SKM-1 treated with dmso at 0.1 percent for 144 hours (cell line): Measurements from ENCODE around the gene ALDH7A1.
A peak's percentile ranks its signal among the peaks of the same experiment; 100 is the strongest.
"Not testable (repeated sequence)": the region's sequence is repeated elsewhere in the genome, so short reads cannot be mapped to it uniquely, and the experiment has no call there.

Experiments
- DNase-seq: peaks from one replicate; lab custom pipeline; 2025; ENCODE audit not compliant: unreplicated experiment; lab: John Stamatoyannopoulos, UW

ALDH7A1 gene

GRCh38 chr5:126594748-126595485, at the start of gene ALDH7A1:
Gene ALDH7A1, minus strand, starts transcription at chr5:126595219. Its CDS starts 21 bp downstream, at chr5:126595198.
- DNase-seq: no peak

GRCh38 chr5:126641387-126641786, 46.4 kb upstream of the ALDH7A1 start:
- DNase-seq: no peak

GRCh38 chr5:126640866-126641265, 45.8 kb upstream of the ALDH7A1 start:
- no peak for DNase-seq

- DNase-seq: no peak
Observed at GRCh38 chr5:126636956-126637355, 41.9 kb upstream of the ALDH7A1 start.

GRCh38 chr5:126635585-126635984, 40.6 kb upstream of the ALDH7A1 start:
- no peak for DNase-seq

GRCh38 chr5:126633552-126633951, 38.5 kb upstream of the ALDH7A1 start:
- no peak for DNase-seq

GRCh38 chr5:126631920-126632319, 36.9 kb upstream of the ALDH7A1 start:
- no peak for DNase-seq

GRCh38 chr5:126628102-126628501, 33.1 kb upstream of the ALDH7A1 start:
- DNase-seq: no peak

- no peak for DNase-seq
Observed at GRCh38 chr5:126624534-126624933, 29.5 kb upstream of the ALDH7A1 start.

- no peak for DNase-seq
Observed at GRCh38 chr5:126619781-126620180, 24.8 kb upstream of the ALDH7A1 start.

- DNase-seq: not testable (repeated sequence)
Observed at GRCh38 chr5:126617603-126618002, 22.6 kb upstream of the ALDH7A1 start.

- no peak for DNase-seq
Observed at GRCh38 chr5:126615286-126615685, 20.3 kb upstream of the ALDH7A1 start.

- DNase-seq: no peak
Observed at GRCh38 chr5:126613941-126614592, 19.0 kb upstream of the ALDH7A1 start.

GRCh38 chr5:126610616-126611015, 15.6 kb upstream of the ALDH7A1 start:
- no peak for DNase-seq

GRCh38 chr5:126610160-126610559, 15.1 kb upstream of the ALDH7A1 start:
- DNase-seq: no peak

- no peak for DNase-seq
Observed at GRCh38 chr5:126605525-126605924, 10.5 kb upstream of the ALDH7A1 start.

- no peak for DNase-seq
Observed at GRCh38 chr5:126603402-126603991, 8.5 kb upstream of the ALDH7A1 start.

- DNase-seq: peak; percentile 73
Observed at GRCh38 chr5:126600631-126601511, 5.9 kb upstream of the ALDH7A1 start, which contains the start of gene PHAX. Gene PHAX, plus strand, starts transcription at chr5:126600947. Its CDS starts 16 bp downstream, at chr5:126600963.

GRCh38 chr5:126599971-126600630, 5.1 kb upstream of the ALDH7A1 start:
- DNase-seq: peak; percentile 18

GRCh38 chr5:126599499-126599898, 4.5 kb upstream of the ALDH7A1 start:
- DNase-seq: no peak

GRCh38 chr5:126597156-126597555, 2.1 kb upstream of the ALDH7A1 start:
- DNase-seq: no peak
